RWPE1 (cell line): ENCODE measurements around the gene ENTR1.

Experiments used
- CTCF ChIA-PET: fragments of 350-600 bp; sonication (Branson Sonifier 250); formaldehyde crosslinking; extraction: SDS; loops from one replicate; lab custom pipeline; 2021; lab: Yijun Ruan, JAX
- POLR2A ChIA-PET: fragments of 400-600 bp; formaldehyde crosslinking; extraction: SDS; loops from one replicate; lab custom pipeline; 2020; ENCODE audit warnings: antibody characterized with exemption; ENCODE audit not compliant: low non-redundant PET; lab: Yijun Ruan, JAX
- DNase-seq: peaks from one replicate; pipeline ENCODE4 v3.0.0; 2012; ENCODE audit warnings: low spot score
- H3K27ac ChIP-seq: fragments of 450-650 bp; 2 replicates; pipeline ENCODE4 v1.5.1; 2017
- TF ChIP-seq, protein P1 (sequence below): fragments of 450-650 bp; conservative IDR thresholded peaks from 2 replicates; pipeline ENCODE4 v1.5.1; 2017; ENCODE audit warnings: low read depth, mild to moderate bottlenecking

The ENTR1 gene

DNA sequence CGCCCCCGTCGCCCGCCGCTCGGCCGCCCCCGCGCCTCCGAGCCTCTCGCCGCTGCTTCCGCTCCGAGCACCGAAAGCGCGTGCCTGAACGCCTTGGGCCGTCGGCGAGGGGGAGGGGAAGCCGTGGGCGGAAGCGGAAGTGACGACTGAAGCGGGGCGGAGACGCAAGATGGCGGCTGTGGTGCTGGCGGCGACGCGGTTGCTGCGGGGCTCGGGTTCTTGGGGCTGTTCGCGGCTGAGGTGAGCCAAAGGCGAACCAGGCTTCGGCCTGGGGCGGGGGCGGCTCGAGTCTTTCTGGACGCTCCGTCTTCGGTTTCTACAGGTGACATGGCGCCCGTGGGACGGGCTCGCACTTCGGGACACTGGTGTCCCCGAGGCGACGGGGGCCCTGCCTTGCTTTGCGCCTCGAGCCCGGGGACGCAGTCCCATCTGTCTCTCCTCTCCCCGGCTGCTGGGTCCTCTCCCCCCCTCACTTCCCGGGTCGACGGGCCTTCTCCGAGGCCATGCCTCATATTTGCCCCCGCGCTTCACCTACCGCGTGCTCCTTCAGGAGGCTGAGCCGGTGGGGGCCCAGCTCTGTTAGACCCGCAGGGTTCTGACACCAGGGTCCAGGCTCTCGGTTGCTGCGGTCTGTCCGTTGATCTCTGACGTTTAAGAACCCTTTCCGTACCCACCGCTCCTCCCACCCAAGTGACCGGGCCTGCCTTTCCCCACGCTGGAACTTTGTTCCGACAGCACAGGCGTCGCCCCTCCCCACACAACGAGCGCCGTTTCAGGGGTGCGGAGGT, at the start of gene ENTR1, which contains the start of gene PMPCA:
Gene ENTR1 (minus strand): TSS at position 115 of the 788 bp plus-strand sequence. CDS start 217 bp downstream, outside the sequence.
Gene PMPCA (plus strand): TSS at position 159 of the 788 bp plus-strand sequence. CDS start 11 bp downstream, at position 170.
- peak; percentile 99 for DNase-seq
- ChIA-PET POLR2A (interaction anchor here (1.3 kb wide), 1 partner anchor 9 kb away, joined by 4 read pairs; no protein-coding TSS in a partner anchor), CTCF (interaction anchor here (1.0 to 2.2 kb wide), 3 partner anchors 11 to 71 kb away, joined by 3 to 18 read pairs (median 3); partner anchors contain the start of gene SNAPC4)
- TF ChIP-seq, protein P1, sequence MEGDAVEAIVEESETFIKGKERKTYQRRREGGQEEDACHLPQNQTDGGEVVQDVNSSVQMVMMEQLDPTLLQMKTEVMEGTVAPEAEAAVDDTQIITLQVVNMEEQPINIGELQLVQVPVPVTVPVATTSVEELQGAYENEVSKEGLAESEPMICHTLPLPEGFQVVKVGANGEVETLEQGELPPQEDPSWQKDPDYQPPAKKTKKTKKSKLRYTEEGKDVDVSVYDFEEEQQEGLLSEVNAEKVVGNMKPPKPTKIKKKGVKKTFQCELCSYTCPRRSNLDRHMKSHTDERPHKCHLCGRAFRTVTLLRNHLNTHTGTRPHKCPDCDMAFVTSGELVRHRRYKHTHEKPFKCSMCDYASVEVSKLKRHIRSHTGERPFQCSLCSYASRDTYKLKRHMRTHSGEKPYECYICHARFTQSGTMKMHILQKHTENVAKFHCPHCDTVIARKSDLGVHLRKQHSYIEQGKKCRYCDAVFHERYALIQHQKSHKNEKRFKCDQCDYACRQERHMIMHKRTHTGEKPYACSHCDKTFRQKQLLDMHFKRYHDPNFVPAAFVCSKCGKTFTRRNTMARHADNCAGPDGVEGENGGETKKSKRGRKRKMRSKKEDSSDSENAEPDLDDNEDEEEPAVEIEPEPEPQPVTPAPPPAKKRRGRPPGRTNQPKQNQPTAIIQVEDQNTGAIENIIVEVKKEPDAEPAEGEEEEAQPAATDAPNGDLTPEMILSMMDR = no peak
- H3K27ac ChIP-seq = peak within 1 kb of the TSS; percentile 78

- TF ChIP-seq, protein P1 = no peak
- ChIA-PET CTCF (no interaction called here), POLR2A (no interaction called here)
Observed at GRCh38 chr9:136459425-136459824, 49.0 kb upstream of the ENTR1 start.

GRCh38 chr9:136457326-136457725, 46.9 kb upstream of the ENTR1 start:
- CTCF ChIA-PET = no interaction called here
- peak overlapping the region; percentile 1; the same call in 1 of the 2 replicates for H3K27ac ChIP-seq
- TF ChIP-seq, protein P1 = no peak
- no peak for DNase-seq
- POLR2A ChIA-PET = interaction anchor here (0.7 kb wide), 1 partner anchor 16 kb away, joined by 3 read pairs; no protein-coding TSS in a partner anchor

More at GRCh38 chr9:136459425-136459824, 49.0 kb upstream of the ENTR1 start:
- peak overlapping the region; percentile 9; the same call in 1 of the 2 replicates for H3K27ac ChIP-seq
- no peak for DNase-seq

- ChIA-PET CTCF (interaction anchor here (0.6 to 0.7 kb wide), 2 partner anchors 216 to 263 kb away, joined by 3 read pairs; no protein-coding TSS in a partner anchor), POLR2A (no interaction called here)
- TF ChIP-seq, protein P1 = no peak
- DNase-seq = no peak
- peak overlapping the region; percentile 24 for H3K27ac ChIP-seq
Observed at GRCh38 chr9:136456258-136456657, 45.8 kb upstream of the ENTR1 start.

DNA sequence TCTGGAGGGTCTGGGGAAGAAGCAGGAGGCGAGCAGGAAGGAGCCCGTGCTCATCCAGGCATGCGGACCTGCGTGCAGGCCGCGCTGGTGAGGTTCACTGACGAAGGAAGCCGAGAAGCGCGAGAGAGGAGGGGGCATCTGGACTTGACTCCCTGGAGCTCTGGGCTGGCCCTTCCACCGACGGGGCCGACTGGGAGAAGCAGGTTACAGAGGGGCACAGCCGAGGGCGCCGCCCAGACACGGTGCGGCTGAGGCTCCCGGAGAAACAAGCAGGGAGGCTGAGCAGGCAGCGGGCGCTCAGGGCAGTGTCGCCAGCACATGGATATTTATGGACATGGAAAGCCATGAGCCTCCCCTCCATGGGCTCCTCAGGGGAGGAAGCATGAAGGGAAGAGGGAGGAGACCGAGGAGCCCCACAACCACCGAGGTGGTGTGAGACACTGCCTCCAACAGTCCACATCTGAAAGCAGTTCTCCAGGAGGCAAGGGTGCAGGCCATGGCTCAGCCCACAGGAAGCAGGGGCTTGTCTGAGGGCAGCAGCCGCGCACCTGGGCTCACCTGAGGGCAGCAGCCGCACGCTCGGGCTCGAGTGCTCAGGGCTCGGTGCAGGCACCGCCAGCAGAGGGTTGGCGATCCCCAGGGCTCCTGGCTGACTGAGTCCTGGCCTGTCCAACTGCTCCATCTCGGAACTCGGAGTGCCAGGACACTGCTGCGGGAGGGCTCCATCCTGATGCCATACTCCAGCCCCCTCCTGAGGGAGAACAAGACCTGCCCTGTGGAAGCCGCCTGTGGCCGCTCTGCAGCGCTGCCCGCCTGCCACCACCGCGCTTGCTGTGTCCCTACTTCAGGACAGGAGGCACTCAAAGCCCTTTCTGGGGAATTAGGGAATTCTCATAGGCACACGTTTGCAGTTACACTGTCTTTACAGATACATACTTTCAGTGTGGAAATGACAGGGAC, 44.9 kb upstream of the ENTR1 start:
- peak overlapping the region; percentile 24 for H3K27ac ChIP-seq
- no peak for DNase-seq
- ChIA-PET POLR2A (no interaction called here), CTCF (no interaction called here)
- TF ChIP-seq, protein P1 = no peak
